Measurements from ENCODE around the gene FAP.

FAP gene

GRCh38 chr2:162257425-162257824 is 14.2 kb upstream of the FAP start:
- H3K27ac ChIP-seq: no peak overlapping the region
- no peak for DNase-seq (ENCODE audit: low spot score)
- no peak for TF ChIP-seq CTCF (IDR thresholded peaks at IDR 0.05)
- H3K4me3 ChIP-seq: no peak overlapping the region

GRCh38 chr2:162256591-162256991 is 13.3 kb upstream of the FAP start:
- peak overlapping the region in 1 of 2 donors; percentile 49 for H3K27ac ChIP-seq
- no peak for TF ChIP-seq CTCF (IDR thresholded peaks at IDR 0.05)
- H3K4me3 ChIP-seq: no peak overlapping the region
- no peak for DNase-seq (ENCODE audit: low spot score)

GRCh38 chr2:162254236-162254871 is 11.1 kb upstream of the FAP start:
- no peak for TF ChIP-seq CTCF (IDR thresholded peaks at IDR 0.05)
- Histone ChIP-seq H3K27ac (no peak overlapping the region), H3K4me3 (no peak overlapping the region)
- no peak for DNase-seq (ENCODE audit: low spot score)

GRCh38 chr2:162253435-162253834 is 10.2 kb upstream of the FAP start:
- Histone ChIP-seq H3K27ac (no peak overlapping the region), H3K4me3 (no peak overlapping the region)
- no peak for TF ChIP-seq CTCF (IDR thresholded peaks at IDR 0.05)
- no peak for DNase-seq (ENCODE audit: low spot score)

- no peak overlapping the region for H3K27ac ChIP-seq
- no peak overlapping the region for H3K4me3 ChIP-seq
- DNase-seq (ENCODE audit: low spot score): no peak
- no peak for TF ChIP-seq CTCF (IDR thresholded peaks at IDR 0.05)
Measured at GRCh38 chr2:162252153-162252552, 8.9 kb upstream of the FAP start.

GRCh38 chr2:162245781-162246180 is 2.5 kb upstream of the FAP start:
- no peak overlapping the region for H3K4me3 ChIP-seq
- no peak for TF ChIP-seq CTCF (IDR thresholded peaks at IDR 0.05)

GRCh38 chr2:162245061-162245460 is 1.8 kb upstream of the FAP start:
- TF ChIP-seq CTCF (IDR thresholded peaks at IDR 0.05): no peak
- Histone ChIP-seq H3K4me3 (no peak overlapping the region), H3K27ac (peak overlapping the region; percentile 54 to 68)
- no peak for DNase-seq (ENCODE audit: low spot score)

More at GRCh38 chr2:162245781-162246180, 2.5 kb upstream of the FAP start:
- H3K27ac ChIP-seq: no peak overlapping the region
- DNase-seq (ENCODE audit: low spot score): no peak

All from coronary artery (tissue), 2 donors.